ENCODE data around the gene OTUB1.

GRCh38 chr11:64005691-64006090 lies 19.5 kb downstream of the OTUB1 start:
- TF ChIP-seq CTCF (optimal IDR thresholded peaks at IDR 0.05 in 1 of 3, IDR thresholded peaks at IDR 0.05 in 1 of 3, conservative IDR thresholded peaks at IDR 0.05 in 1 of 3; ENCODE audit: extremely low read depth in 1 of 3, insufficient read depth in 2 of 3, low read length in 3 of 3) (no peak), EZH2 (IDR thresholded peaks at IDR 0.05; ENCODE audit: low read length) (no peak)
